Lung microvascular endothelial cell (primary cell): ENCODE measurements around the gene MYO15A. TPM values are rescaled to one million over a fixed set of nuclear protein-coding genes. Genes with fewer than 3 reads are reported as not detected.
"Not testable (repeated sequence)": the region's sequence is repeated elsewhere in the genome, so short reads cannot be mapped to it uniquely, and the experiment has no call there.

Experiments
- DNase-seq, 2 donors: peaks; one replicate each; pipeline versions ENCODE4 v3.0.0 to v3.0.0-alpha.2; 2010; ENCODE audit warnings: low read depth in 2 of 2
- total RNA-seq: library from RNA; depleted of rRNA; stranded (reverse); fragments of >200 nt; gene quantifications from 2 replicates; pipeline ENCODE4 v1.2.1, GENCODE V29; 2014

The MYO15A gene
- total RNA-seq, 1 donor from 2014 or later: under 0.01 TPM

DNA sequence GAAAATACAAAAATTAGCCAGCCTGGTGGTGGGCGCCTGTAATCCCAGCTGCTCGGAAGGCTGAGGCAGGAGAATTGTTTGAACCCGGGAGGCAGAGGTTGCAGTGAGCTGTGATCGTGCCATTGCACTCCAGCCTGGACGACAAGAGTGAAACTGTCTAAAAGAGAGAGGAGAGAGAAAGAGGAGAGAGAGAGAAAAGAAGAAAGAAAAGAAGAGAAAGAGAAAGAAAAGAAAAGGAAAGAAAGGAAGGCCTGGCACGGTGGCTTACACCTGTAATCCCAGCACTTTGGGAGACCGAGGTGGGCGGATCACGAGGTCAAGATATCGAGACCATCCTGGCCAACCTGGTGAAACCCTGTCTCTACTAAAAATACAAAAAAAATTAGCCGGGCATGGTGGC is 108.3 kb downstream of the MYO15A start:
- DNase-seq: not testable (repeated sequence)

DNA sequence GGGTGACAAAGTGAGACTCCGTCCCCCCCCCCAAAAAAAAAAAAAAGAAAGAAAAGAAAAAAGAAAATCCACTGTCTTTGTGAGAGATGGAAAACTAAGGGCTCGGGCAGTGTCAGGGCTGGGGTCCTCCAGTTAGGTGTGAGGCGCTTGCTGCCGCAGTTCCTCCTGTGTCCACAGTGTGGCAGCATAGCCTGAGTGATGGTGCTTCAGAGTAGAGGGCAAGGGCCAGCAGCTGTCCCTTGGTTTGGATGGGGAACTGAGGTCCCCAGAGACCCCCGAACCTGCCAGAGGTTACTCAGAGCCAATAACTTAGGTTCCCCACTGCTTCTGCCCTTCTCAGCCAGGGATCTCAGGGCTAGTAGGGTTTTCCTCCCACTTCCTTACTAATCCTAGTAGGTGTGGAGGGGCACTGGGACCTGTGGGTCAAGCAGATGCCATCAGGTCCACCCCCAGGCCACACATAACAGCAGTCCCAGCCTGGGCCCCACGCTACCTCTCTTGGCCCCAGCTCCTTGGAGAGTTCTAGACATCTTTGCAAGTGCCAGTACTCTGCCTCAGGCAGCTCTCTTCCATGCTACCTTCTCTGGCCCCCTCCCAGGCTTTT is 109.0 kb downstream of the MYO15A start:
- DNase-seq: peak; percentile 69 to 79

DNA sequence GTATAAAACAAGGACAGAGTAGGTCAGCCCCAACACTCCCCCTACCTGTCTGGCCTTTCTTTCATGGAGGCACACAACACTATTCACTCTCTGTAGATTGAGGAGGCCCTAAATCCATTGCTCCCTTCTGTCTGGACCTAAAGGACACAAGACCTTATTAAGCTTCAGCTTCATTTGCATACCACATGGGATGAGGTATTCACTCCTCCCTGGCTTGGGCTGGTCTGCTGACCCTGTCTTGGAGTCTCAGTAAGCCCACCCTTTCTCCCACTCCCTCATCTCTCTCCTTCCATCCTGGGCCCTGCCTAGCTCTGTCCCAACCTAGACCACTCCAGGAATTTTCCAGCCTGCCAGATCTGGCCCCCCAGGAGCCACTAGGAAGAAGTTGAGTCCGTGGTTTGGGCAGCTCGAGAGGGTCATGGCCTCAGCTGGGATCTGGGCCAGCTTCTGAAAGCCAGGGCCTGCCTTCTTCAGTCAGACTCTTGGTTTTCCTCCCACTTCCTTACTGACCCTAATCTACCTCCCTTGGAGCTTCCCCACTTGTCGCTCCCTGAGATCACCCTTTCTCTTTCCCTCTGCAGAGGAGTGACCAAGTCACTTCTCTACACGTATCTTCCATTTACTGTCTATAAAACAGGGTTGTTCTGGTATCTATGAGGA is 110.3 kb downstream of the MYO15A start:
- peak in 1 of 2 donors; percentile 51 for DNase-seq

DNA sequence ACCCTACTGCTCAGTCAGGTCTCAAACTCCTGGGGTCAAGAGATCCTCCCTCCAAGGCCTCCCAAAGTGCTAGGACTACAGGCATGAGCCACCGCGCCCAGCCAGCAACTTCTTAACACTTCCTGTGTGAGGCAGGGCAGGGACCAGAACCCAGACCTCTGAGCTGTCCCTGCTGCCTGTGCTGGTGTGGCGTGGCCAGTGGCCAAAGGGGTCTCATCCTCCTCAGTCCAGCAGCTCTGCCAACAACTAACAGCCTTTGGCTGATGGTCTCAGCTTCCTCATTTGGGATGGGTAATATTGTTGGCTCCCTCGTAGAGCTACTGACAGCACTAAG is 115.5 kb downstream of the MYO15A start:
- DNase-seq: no peak

DNA sequence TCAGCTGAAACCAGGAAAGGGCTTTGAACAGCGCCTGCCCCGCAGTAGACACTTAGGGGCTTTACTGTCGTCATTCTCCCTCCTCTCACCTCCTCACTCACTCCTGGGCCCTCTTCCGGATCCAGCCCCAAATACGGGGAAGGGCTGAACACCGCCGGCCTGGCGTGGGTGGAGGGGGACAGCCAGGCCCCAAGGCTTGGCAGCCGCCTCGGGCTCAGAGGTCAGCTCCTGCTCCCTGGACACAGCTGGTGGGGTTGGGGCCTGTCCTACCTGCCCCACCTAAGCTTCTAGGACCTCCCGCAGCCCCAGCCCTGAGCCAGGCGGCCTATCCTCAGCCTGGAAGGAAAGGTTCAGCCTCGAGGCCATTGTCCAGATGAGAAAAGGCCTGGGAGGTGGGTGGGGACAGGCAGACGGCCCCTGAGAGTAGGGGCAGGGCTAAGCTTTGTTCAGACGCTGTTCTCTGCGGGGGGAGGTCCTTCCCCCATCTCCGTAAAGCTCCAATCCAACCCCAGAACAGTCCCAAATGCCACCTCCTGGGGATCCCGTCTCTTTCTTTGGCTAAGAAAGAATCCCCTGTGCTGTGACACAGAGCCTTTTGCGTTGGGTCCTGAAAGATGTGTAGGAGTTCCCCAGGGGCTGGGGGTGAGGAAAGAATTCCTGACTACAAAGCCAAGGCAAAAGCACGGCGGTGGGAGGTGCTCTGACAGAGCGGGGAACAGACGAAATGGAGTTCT is 116.0 kb downstream of the MYO15A start:
- no peak for DNase-seq

DNA sequence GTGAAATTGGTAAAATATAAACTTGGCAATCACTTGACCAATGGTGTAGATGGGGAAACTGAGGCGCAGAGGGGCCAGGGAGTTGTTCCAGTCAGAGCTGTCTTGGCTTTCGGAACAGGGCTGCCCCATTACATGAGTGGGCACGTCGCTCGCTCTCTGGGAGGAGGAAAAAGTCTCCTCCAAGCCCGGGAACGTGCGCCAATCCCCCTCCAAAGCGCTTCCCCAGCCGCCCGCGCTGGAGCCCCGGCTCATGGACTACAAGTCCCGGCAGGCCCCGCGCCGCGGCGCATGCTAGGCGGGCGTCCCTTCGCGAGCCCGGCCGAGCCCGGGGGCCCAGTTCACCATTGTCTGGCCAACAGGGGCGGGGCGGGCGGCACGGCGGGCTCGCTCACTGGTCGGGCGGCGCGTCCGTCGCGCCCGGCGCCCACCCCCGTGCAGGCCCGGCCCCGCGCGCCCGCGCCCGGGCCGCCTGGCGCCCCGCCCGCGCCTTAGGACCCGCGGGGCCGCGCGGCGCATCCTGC is 116.6 kb downstream of the MYO15A start, which contains the start of gene LLGL1:
Gene LLGL1, plus strand, starts transcription at position 515 of the 521 bp plus-strand sequence. CDS start 48 bp downstream, outside the sequence.
- peak; percentile 96 to 97 for DNase-seq

DNA sequence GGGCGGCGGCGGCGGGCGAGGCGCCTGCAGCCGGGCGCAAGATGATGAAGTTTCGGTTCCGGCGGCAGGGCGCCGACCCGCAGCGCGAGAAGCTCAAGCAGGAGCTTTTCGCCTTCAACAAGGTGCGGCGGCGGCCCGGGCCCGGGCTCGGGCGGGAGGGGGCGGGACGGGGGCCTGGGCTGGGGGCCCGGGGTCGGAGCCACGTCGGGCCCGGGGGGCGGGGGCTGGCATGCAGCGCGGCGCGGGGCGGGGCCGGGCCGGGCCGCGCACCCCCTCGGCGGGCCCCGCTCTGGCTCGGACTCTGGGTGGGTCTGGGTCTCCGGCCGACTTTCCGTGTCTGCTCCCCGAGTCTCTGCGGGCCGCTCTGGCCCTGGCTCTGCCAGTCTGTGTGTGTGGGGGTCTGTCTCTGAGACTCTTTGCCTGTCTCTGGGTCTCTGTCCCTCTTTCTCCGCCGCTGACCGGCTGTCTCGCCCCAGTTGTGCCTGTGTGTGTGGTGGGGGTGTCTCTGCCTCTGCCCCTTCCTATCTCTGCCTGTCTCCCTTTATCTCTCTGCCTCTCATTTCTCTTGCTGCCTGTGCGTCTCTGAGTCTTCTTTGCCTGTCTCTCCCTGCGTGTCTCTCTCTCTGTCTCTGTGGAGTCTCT is 117.2 kb downstream of the MYO15A start:
- DNase-seq: peak in 1 of 2 donors; percentile 29

DNA sequence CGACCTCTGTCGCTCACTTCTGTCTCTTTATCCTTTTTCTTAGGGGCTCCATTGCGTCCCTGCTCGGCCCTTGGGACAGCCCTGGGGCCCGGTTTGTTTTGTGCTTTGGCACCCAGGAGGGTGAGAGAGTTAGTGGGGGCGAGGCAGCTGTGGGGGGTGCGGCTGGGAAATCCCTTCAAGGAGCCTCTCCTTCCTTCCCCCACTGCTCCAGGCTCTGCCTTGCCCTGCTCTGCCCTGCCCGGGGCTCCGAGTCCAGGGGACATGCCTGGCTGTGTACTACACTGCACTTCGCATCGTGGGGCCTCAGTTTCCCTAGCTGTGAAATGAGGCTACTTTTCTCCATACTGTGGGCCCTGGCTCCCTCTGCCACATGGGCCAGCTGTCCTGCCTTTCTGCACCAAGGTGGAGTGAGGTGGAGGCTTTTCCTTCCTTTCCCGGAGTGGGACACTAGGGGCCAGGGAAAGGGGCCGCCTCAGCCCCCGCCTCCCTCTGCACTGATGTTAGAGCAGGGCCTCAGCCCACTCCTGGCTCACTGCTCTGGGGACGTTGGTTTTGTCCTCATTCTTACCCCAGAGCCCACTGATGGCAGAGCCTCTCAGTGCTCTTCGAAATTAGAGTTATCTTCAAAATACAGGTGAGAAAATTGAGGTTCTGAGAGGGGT is 117.9 kb downstream of the MYO15A start:
- DNase-seq: peak in 1 of 2 donors; percentile 20

DNA sequence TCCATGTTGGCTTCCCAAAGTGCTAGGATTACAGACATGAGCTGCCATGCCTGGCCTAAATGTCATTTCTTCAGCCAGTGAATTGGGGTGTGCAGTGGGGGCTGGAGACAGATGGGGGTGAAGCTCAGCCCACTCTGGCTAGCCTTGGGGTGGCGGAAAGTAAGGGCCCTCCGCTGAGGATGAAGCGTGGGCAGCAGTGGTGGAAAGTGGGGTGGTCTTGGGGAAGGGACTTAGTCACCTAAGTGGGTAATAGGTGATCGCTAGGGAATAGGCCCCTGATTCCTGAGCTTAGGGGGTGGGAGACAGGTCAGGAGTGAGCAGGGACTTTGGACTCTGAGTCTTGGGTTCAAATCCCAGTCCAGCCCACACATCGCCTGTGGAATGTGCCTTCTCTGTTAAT is 119.1 kb downstream of the MYO15A start:
- DNase-seq: no peak

DNA sequence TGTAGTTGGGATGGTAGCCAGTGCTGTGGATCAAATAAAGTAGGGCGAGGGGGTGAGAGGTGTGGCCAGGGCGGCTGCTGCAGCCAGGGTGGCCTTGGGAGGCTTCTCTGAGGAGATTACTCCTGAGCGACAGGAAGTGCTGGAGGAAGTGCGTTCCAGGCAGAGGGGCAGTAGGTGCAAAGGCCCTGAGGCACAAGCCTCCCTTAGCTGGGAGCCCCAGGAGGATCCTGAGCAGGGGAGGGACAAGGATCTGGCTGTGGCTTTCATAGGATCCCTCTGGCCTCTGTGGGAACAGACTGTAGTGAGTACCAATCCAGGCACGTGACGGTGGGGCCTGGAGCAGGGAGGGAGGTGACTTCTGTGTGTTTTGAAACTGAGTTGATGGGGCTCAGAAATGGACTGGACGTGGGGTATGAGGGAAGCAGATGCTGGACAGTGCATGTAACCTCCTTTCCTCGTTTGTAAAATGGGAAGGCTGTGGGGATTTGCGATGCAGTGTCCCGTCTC is 119.7 kb downstream of the MYO15A start:
- DNase-seq: no peak

DNA sequence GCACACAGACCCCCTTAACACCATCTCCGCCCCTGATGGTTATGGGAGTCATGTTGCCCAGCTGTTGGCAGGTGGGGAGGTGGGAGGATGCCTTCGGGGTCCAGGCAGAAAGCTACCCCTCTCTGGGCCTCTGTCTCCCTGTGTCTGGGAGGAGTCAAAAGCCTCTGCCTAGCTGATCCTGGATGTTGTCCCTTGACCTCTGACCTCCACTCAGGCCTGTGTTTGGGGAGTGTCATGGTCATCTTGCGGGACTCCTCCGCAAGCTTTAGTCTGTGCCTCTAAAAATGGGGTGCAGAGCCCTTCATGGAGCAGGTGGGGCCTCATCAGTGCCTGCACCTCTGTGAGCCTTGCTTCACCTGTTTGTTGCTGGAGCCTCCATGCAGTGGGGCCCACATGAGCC is 120.7 kb downstream of the MYO15A start:
- no peak for DNase-seq

Other genes with a start within 250 kb of the MYO15A start
- 12.6 and 18.5 TPM in 2 replicates for gene TOM1L2, start 136.4 kb upstream of the MYO15A start, total RNA-seq
- 1.1 and 2.0 TPM in 2 replicates for gene DRC3, start 135.9 kb upstream of the MYO15A start, total RNA-seq
- gene ATPAF2, start 69.6 kb upstream of the MYO15A start, total RNA-seq: 14.8 and 15.1 TPM in 2 replicates
- 5.2 and 5.6 TPM in 2 replicates for gene GID4, start 69.3 kb upstream of the MYO15A start, total RNA-seq
- 23.8 and 31.3 TPM in 2 replicates for gene DRG2, start 20.8 kb upstream of the MYO15A start, total RNA-seq
- 43.6 and 70.6 TPM in 2 replicates for gene ALKBH5, start 75.1 kb downstream of the MYO15A start, total RNA-seq
- gene LLGL1, start 116.9 kb downstream of the MYO15A start, total RNA-seq: 13.9 and 14.6 TPM in 2 replicates
- 247 and 272 TPM in 2 replicates for gene FLII, start 150.0 kb downstream of the MYO15A start, total RNA-seq
- 8.1 and 10.3 TPM in 2 replicates for gene MIEF2, start 151.9 kb downstream of the MYO15A start, total RNA-seq
- gene TOP3A, start 206.2 kb downstream of the MYO15A start, total RNA-seq: 13.1 and 14.1 TPM in 2 replicates
- gene SMCR8, start 206.5 kb downstream of the MYO15A start, total RNA-seq: 10.7 and 15.5 TPM in 2 replicates